A549 (cell line): ENCODE data around the gene CAMSAP1.

Experiments
- BHLHE40 ChIP-seq: IDR thresholded peaks from 2 replicates; pipeline ENCODE4 v1.6.1; 2012; ENCODE audit warnings: low read depth, low read length, inconsistent platforms
- CTCF ChIP-seq: fragments of >200 bp; sonication (Bioruptor Twin); formaldehyde crosslinking; IDR thresholded peaks from 3 replicates; pipeline ENCODE4 v1.5.1; 2016
- EP300 ChIP-seq, 2 experiments: fragments of >200 bp; sonication (Bioruptor Twin); formaldehyde crosslinking; IDR thresholded peaks; 2 replicates in 1 of 2; 3 replicates in 1 of 2; pipeline ENCODE4 v1.6.1; 2016 to 2017
- HDAC2 ChIP-seq: fragments of 200-600 bp; sonication (generic); IDR thresholded peaks from 2 replicates; pipeline ENCODE4 v1.6.1; 2016
- MAFK ChIP-seq: fragments of 450-650 bp; IDR thresholded peaks from 2 replicates; pipeline ENCODE4 v1.6.1; 2014; ENCODE audit not compliant: partially characterized antibody
- POLR2A ChIP-seq: IDR thresholded peaks from 2 replicates; pipeline ENCODE4 v1.6.1; 2012; ENCODE audit warnings: mild to moderate bottlenecking, low read length
- ZFP36 ChIP-seq: fragments of 450-650 bp; IDR thresholded peaks from 2 replicates; pipeline ENCODE4 v1.6.1; 2014; ENCODE audit warnings: borderline replicate concordance; ENCODE audit not compliant: partially characterized antibody
- TF ChIP-seq, protein P1 (sequence below): IDR thresholded peaks from 2 replicates; pipeline ENCODE4 v1.6.1; 2012
- TF ChIP-seq, protein P2 (sequence below): fragments of 250-450 bp; sonication (Bioruptor Pico); IDR thresholded peaks from 2 replicates; pipeline ENCODE4 v1.5.0; 2021; ENCODE audit warnings: mild to moderate bottlenecking, moderate library complexity, borderline replicate concordance
- TF ChIP-seq, protein P3 (sequence below): fragments of 200-600 bp; sonication (generic); IDR thresholded peaks from 2 replicates; pipeline ENCODE4 v1.6.1; 2016; ENCODE audit warnings: antibody characterized with exemption, mild to moderate bottlenecking, moderate library complexity

DNA sequence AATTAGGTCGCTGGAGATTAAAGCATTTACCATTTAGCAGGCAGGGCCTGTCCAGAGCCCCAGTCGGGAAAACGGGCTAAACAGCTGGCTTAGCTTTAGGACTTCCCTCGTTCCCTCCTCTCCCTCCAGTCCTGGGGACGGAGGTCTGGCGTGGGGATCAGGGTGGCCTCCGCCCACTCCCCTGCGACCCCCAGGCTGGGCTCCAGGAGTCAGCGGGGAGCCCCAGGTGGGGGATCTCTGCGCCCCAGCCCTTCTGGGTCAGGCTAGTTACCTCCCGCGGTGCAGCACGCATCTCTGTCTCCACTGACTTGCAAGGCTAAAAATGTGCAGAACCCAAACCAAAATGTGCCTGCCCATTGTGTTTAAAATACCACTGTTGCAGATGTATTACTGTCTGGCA lies 16.2 kb upstream of the CAMSAP1 start:
- TF ChIP-seq BHLHE40 (no peak), POLR2A (no peak), CTCF (no peak), MAFK (no peak), EP300 (IDR thresholded peaks at IDR 0.05) (no peak), HDAC2 (no peak), ZFP36 (no peak)
- TF ChIP-seq, protein P1, sequence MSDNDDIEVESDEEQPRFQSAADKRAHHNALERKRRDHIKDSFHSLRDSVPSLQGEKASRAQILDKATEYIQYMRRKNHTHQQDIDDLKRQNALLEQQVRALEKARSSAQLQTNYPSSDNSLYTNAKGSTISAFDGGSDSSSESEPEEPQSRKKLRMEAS = no peak
- TF ChIP-seq, protein P2, sequence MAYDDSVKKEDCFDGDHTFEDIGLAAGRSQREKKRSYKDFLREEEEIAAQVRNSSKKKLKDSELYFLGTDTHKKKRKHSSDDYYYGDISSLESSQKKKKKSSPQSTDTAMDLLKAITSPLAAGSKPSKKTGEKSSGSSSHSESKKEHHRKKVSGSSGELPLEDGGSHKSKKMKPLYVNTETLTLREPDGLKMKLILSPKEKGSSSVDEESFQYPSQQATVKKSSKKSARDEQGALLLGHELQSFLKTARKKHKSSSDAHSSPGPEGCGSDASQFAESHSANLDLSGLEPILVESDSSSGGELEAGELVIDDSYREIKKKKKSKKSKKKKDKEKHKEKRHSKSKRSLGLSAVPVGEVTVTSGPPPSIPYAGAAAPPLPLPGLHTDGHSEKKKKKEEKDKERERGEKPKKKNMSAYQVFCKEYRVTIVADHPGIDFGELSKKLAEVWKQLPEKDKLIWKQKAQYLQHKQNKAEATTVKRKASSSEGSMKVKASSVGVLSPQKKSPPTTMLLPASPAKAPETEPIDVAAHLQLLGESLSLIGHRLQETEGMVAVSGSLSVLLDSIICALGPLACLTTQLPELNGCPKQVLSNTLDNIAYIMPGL = no peak
- TF ChIP-seq, protein P3, sequence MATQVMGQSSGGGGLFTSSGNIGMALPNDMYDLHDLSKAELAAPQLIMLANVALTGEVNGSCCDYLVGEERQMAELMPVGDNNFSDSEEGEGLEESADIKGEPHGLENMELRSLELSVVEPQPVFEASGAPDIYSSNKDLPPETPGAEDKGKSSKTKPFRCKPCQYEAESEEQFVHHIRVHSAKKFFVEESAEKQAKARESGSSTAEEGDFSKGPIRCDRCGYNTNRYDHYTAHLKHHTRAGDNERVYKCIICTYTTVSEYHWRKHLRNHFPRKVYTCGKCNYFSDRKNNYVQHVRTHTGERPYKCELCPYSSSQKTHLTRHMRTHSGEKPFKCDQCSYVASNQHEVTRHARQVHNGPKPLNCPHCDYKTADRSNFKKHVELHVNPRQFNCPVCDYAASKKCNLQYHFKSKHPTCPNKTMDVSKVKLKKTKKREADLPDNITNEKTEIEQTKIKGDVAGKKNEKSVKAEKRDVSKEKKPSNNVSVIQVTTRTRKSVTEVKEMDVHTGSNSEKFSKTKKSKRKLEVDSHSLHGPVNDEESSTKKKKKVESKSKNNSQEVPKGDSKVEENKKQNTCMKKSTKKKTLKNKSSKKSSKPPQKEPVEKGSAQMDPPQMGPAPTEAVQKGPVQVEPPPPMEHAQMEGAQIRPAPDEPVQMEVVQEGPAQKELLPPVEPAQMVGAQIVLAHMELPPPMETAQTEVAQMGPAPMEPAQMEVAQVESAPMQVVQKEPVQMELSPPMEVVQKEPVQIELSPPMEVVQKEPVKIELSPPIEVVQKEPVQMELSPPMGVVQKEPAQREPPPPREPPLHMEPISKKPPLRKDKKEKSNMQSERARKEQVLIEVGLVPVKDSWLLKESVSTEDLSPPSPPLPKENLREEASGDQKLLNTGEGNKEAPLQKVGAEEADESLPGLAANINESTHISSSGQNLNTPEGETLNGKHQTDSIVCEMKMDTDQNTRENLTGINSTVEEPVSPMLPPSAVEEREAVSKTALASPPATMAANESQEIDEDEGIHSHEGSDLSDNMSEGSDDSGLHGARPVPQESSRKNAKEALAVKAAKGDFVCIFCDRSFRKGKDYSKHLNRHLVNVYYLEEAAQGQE = no peak
